Stimulated activated CD8-positive, alpha-beta memory T cell treated with anti-CD3 and anti-CD28 coated beads, Interleukin-15, amount 100 ng/mL, for 48 hours (primary cell): ENCODE data around the gene EP400.
A peak's percentile ranks its signal among the peaks of the same experiment; 100 is the strongest.
"Not testable (repeated sequence)": the region's sequence is repeated elsewhere in the genome, so short reads cannot be mapped to it uniquely, and the experiment has no call there.

Experiments used
- DNase-seq, 2 donors: peaks; one replicate each; pipeline ENCODE4 v3.0.0-alpha.2; 2020; ENCODE audit warnings: low read depth in 2 of 2

EP400 gene

DNA sequence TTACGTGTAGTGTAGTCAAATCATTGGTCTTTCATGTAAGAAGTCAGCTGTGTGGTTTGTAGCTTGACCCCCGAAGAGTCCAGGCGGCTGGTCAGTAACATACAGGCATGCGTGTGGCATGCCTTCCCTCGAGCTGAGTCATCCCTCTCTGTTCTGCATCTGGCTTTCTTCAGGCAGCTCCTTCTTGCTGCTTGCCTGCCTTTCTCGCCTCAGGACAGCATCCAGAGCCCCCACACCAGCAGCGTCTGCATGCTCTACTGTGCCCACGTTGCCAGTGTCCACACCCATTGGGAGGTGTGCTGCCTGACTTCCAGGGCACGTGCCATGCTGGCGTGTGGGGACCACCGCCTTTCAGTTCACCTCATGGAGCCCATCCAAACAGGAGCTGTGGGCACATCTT is 96.8 kb downstream of the EP400 start:
- no peak for DNase-seq

DNA sequence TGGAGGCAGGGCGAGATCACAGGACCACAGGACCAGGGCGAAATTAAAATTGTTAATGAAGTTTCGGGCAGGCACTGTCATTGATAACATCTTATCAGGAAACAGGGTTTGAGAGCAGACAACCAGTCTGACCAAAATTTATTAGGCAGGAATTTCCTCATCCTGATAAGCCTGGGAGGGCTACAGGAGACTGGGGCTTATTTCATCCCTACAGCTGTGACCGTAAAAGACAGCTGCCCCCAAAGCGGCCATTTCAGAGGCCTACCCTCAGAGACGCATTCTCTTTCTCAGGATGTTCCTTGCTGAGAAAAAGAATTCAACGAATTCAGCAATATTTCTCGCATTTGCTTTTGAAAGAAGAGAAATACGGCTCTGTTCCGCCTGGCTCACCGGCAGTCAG is 97.9 kb downstream of the EP400 start:
- not testable (repeated sequence) for DNase-seq

DNA sequence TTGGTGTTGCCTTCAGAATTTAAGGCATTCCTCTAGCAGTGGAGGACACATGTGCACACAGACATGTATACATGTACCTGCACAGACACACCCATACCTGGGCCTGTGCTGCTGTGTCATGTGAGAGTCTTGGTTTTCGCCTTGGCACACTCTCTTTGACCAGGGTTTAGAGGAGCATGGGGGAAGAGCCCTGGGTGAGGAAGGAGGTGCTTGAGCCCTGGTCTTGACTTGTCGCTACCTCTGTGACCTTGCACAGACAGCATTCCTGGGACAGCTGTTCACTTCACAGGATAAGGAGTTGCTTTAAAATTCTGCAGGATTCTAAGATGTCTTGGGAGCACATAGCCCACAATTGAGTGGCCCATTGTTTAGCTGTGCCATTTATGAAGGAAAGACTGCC is 99.7 kb downstream of the EP400 start:
- DNase-seq: no peak

DNA sequence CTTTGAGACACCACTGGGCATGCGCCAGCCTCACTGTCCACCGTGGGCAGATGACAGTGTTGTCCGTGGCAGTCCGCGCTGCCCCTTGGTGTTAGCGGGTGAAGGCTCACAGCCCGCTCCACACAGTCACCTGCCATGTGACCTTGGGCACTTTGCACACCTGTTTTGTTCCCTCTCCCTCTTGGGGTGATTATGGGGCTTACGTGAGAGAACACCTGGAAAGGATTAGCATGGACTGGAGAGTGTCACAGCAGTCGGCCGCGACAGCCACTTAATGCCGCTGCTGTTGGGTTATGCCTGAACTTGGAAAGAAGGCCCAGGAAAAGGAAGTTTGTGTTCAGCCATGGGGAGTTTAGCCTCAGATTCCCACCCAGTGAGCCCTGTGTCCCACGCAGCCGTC is 100.1 kb downstream of the EP400 start:
- DNase-seq: no peak

DNA sequence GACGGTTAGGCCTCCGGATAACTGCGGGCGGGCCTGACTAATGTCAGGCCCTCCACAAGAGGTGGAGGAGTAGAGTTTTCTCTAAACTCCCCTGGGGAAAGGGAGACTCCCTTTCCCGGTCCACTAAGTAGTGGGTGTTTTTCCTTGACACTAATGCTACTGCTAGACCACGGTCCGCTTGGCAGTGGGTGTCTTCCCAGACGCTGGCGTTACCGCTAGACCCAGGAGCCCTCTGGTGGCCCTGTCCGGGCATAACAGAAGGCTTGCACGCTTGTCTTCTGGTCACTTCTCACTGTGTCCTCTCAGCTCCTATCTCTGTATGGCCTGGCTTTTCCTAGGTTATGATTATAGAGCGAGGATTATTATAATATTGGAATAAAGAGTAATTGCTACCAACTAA is 102.0 kb downstream of the EP400 start:
- not testable (repeated sequence) for DNase-seq

DNA sequence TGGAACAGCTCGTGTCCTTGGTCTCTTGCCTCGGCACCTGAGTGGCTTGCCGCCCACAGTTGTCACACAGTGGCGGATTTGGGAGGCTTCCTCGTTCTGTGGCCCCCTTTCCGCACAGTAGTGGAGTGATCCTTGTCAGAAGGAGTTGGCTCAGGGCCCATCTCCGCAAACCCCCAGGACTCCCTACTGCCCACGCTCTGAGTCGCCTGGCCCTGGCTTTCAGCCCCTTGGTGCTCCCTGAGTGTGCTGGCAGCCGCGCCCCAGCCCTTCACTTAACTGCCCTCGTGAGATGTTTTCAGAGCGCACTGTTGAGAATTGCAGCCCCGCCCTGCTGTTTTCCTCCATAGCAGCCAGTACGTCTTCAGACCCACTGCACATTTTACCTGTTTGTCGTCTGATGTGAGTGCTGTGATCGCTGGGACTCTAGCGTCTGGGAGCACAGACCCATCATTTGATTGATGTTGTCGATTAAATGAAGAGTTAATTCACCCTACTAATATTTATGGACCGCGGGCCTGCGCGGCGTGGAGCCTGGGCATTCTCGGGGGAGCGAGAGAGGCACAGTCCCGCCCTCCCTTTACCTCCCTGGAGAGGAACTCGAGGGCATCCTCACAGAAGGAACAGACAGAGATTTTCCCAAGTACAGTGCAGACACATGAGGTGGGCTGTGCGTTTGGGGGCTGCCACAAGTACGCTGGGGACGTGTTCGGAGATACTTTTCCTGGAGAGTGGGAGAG is 102.6 kb downstream of the EP400 start:
- DNase-seq: no peak

DNA sequence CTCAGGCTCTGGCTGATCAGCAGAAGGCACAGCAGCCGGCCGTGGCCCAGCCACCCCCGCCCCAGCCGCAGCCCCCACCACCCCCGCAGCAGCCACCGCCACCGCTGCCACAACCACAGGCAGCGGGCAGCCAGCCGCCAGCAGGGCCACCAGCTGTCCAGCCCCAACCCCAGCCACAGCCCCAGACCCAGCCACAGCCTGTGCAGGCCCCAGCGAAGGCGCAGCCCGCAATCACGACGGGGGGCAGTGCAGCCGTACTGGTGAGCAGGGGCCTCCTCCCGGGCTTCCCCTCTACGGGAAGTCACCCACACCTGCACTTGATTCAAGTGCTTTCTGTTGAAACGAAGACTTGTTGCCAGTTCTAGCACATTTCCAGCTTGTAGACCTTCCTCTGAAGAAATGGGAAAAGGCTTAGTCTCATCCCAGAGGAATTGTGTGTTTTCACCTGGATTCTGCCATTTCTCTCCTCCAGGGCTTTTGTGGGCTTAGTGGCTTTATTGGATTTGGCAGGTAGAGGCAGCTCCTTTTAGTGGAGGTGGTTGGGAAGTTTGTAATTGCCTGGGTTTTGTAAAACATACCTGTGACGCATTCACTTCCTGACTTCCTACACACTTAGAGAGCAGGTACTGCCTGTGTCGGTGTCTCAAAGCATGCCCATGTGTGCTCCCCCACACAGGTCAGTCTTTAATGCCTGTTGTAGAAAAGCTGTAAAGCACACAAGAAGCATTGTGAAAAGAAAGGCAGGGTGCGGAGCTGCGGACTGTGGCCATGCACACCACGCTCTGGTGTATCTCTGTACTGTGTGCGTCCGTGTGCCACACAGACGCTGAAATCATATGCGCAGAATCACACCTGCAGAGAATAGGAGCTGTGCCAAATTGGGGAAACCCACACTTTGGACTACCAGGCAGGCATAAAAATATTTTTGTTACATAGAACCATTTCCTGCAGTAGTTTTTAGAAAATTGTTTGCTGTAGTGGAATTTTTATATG is 103.9 kb downstream of the EP400 start:
- no peak for DNase-seq

DNA sequence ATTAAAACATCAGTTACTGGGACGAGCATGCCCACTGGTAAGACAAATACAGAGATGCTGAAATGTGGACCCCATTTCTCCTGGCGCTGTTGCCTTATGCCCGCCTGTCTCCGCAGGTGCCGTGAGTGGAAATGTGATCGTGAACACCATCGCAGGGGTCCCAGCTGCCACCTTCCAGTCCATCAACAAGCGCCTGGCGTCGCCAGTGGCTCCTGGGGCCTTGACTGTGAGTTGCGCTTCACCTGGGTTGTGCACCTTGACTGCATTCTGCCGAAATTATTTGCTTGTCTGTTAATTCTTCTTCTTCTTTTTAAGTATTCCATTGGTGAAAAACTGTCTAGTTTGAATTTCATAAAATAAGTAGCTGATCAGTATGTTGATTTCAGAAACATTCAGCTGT is 105.2 kb downstream of the EP400 start:
- DNase-seq: no peak

DNA sequence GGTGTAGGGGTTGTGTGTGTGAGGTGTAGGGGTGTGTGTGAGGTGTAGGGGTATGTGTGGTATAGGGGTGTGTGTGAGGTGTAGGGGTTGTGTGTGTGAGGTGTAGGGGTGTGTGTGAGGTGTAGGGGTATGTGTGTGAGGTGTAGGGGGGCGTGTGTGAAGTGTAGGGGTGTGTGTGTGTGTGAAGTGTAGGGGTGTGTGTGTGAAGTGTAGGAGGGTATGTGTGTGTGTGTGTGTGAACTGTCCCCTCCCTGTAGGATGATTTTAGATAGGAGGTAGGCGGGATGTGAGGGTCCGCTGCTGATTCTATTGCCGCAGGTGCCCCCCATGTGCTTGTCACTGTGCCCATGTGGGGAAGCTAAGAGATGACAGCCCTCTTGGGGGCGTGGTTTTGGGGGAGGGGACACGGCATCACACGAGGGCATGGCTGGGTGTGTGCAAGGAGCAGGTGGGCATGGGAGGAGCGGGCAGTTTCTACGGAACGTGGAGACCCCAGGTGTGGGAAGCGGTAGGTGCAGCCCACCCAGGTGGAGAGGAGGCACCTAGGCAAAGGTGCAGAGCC is 105.9 kb downstream of the EP400 start:
- no peak for DNase-seq

DNA sequence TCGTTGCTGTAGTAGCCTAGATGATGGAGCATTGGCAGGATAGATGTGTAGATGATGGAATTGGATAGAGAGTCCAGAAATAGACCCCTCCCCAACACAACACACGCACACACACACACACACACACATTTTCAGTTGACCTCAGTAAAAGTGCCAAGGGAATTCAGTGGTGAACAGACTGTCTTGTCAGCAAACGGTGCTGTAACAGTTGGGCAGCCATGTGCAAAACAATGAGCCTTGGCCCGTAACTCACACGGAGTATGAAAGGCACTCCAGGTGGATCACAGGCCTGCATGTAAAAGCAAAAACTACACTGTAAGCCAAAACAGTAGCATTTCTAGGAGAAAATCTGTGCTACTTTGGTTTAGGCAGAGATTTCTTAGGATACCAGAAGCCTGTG is 106.6 kb downstream of the EP400 start:
- DNase-seq: no peak

DNA sequence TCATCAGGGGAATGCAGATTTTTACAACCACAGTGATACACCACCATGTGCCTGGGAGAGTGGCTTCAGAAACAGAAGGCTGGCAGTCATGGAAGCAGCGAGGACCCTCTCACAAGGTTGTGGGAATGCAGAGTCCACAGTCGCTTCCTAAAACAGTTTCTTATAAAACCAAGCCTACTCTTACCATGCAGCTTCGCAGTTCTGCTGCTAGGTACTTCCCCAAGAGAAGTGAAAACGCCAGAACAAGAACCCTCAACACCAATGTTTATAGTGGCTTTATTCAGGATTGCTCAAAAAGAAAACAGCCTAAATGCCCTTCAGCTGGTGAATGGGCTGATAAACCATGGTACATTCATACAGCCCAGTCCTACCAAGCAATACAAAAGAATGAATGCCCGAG is 107.2 kb downstream of the EP400 start:
- DNase-seq: no peak

DNA sequence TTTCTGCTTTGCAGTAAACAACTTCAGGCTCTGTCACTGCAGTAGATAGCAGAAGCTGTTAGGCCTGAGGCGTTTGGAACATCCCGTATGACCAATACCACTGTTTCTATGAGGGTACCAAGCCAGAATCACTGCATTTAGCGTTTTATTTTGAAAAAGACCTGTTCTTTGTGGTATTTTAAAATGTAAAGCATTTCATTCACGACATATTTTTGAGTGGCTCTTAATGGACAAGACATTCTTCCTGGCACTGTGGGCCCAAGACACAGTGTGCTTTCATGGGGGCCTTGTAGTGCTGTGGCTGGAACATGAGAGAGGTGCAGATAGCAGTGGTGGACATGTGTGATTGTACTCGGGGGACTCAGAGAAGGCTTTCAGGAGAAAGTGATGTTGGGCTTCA is 107.9 kb downstream of the EP400 start:
- no peak for DNase-seq

DNA sequence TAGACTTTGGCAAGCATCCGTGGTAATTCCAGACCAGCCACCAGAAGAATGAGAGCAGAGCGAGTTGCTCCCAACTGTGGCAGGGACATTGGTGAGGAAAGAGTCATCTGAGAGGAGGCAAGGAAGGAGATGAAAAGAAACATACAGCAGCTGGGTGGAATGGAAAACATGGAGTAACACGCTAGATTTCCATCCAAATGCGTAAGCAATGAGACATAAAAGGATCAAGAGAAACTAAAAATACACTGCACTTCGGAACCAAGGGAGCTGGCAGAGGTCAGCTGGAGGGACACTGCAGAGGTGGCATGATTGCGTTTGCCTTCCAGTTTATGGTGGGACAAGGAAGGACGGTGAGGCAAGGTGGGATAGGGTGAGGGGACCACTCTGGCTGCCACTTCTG is 111.5 kb downstream of the EP400 start:
- no peak for DNase-seq

DNA sequence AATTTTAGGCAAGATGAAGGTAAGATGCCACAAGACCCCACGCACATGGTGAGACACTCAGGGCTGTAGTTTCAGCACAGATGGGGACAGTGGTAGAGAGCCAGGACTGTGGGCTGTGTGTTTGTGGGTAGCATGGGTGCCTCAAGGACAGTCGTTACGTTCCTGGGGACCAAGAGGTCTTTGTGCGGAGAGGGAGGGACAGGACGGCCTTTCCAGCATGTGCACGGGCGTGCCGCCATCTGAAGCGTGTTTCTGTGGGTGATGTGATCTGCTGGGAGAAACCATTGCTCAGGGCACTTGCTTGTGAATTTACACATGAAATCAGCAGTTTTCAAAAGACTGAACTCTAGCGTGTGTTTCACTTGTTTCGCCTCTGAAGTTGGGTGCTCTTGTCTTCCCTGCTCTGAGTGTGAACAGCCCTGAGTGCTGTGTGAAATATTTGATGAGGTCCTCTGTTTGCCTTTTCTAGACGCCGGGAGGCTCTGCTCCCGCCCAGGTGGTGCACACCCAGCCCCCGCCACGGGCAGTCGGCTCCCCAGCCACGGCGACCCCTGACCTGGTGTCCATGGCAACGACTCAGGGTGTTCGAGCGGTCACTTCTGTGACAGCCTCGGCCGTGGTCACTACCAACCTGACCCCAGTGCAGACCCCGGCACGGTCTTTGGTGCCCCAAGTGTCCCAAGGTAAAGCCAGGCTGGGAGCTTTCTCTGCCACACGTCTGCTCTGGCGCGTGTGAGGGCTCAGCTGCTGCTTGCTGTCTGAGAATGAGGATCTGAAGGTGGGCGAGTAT is 112.1 kb downstream of the EP400 start:
- no peak for DNase-seq

DNA sequence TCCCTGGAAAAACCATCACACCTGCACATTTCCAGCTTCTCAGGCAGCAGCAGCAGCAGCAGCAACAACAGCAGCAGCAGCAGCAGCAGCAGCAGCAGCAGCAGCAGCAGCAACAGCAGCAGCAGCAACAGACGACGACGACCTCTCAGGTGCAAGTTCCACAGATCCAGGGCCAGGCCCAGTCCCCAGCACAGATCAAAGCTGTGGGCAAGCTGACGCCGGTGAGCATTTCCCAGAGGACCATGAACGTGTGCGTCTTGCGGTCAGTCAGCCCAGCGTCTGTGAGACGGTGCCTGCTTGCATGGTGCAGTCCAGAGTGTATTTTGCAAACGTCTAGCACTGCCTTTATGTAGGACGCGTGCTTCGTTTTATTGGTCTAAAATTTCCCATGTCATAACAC is 112.7 kb downstream of the EP400 start:
- DNase-seq: no peak

DNA sequence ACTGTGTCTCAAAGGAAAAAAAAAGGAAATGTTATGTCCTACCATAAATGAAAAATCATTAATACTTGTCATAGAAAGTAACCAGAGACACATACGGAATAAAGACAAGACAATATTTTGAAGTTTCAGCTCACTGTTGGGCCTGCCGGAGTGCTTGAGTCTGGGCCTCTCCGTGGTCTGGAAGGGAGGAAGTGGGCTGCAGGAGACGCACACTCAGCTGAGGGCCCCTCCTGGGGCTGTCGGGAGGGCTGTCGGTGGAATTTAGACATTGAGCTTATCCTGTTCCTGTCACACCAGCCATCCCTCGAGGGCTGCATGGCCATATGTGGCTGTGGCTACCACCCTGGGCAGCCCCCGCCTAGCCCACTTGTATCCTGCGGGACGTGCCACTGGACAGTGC is 113.7 kb downstream of the EP400 start:
- no peak for DNase-seq

DNA sequence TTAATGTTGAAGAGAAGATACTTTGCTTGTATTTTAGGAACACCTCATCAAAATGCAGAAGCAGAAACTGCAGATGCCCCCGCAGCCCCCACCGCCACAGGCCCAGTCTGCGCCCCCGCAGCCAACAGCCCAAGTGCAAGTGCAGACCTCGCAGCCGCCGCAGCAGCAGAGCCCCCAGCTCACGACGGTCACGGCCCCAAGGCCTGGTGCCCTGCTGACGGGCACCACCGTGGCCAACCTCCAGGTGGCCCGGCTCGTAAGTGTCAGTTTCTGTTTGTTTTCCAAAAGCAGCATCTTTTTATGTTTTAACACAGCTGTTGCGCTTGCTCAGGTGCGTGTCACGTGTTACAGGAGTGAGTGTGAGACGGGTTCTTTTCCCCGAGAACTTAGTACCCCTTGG is 114.9 kb downstream of the EP400 start:
- DNase-seq: no peak

DNA sequence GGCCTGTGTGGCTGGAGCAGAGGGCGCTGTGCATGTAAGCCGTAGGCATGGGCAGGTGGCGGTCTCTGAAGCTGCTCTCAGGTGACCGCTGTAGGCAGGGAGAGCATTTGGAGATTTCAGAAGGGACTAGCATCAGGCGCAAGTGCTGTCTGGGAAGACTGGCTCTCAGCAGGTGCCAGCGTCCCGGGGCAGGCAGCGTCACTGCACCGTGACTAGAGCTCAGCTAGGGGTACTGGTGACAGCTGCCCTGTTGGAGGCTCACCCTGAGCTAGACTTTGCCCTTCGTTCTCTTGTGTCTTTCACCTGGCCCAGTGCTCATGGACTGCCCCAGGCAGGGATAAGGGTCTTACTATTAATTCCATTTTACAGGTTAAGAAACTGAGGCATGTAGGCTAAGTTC is 115.5 kb downstream of the EP400 start:
- no peak for DNase-seq

DNA sequence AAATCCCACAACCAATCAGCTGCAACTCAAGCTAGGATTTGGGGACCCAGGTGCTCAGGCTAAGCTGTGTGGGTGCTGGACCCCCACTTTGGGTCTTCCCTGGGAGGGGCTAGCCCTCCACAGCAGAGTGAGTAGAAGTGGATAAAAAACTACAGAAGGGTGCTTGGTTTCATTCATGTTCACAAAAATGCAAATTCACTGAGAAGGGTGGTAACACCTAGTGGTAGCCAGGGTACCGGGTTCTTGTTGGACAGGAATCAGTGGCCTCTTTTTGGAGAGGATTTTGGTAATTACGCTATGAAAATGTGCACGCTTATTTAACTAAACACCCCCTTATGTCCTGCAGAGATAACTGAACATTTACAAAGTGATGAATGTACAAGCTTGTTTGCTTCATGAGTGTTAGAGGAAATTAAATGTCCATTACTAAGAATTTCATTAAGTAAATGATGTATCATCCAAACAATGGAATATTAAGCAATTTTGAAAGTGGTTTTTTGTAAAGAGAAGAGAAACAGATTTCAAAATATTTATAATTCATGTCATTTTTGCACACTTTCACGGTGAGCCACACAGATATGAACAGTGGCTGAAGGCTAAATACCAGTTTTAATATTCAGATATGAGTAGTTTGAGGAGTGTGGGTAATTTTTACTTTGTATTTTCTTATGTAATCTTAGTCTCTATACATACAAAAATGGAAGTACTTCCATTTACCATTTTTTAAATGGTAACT is 116.0 kb downstream of the EP400 start:
- DNase-seq: no peak

DNA sequence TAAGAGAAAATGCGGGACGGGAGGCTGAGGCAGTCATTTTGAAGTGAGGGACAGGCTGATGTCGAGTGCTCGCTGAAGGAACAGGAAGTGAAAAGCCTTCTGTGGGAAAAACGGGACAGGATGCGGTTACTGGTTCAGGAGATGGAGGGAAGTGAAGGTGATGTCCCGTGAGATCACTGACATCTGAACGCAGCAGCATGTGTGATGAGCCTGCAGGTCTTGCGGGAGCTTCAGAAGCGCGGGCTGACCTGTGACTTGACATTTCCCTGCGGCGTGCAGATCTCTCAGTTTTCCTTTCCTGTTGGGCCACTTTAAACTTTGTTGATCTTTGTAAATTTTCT is 116.6 kb downstream of the EP400 start:
- DNase-seq: peak; percentile 16 to 24

DNA sequence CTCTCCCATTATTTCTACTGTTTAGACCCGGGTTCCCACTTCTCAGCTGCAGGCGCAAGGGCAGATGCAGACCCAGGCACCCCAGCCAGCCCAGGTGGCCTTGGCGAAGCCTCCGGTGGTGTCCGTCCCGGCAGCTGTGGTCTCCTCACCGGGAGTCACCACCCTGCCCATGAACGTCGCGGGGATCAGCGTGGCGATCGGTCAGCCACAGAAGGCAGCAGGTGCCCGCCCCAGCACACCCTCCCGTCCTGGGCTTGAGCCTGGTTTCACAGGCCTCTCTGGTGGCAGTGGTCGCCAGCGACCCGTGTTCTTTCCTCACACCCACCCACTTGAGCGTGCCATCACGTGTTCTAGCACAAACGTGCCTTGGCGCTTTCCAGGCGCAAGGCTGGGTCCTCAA is 117.0 kb downstream of the EP400 start:
- DNase-seq: no peak
